ENCODE measurements around the gene RCOR2. TPM values are rescaled to one million over a fixed set of nuclear protein-coding genes. Genes with fewer than 3 reads are reported as not detected.

RCOR2 gene
- total and polyA plus RNA-seq, 2 of the 4 experiments (the other 2 are of a cell fraction): 0.90 to 2.0 TPM

DNA sequence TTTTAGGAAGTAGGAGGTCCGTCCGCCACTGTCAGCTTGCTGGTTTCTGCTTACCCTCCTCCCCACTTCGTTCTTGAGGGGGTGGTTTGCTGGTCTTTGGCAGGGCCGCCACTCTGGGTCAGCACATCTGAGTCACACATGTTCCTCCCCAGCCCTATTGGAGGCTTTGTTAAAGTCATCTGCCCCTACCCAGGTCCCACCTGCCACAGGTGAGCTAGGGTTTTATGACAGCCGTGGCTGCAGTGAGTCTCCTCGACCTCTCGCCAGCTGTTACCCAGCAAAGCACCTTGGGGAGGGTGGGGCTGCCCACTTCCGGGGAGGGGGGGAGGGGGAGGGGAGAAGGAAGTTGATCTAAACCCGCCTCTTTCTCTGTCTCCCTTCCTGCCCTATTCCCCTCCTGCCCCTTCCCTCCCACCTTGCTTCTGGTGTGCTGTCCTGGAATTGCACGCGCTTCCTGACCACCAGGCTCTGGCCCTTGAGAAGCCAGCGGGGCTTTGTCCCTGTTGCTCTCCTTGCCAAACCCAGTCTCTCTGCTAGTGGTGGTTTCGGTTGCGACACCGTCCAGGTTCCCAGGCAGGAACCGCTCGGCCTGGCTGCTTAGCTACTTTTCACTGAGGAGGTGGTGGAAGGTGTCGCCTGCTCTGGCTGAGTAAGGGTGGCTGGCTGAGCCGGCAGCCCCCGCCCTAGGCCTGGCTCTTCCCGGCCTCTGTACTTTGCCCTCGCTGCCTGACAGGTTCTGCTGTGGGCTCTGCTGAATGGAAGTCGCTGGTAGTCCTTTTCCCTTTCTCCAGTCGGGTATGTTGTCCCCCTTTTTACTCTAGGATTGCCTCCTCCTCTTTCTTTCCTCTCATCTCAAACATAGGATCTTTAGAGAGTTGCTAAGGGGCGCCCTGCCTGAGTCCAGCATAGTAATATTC lies 28.5 kb downstream of the RCOR2 start:
- Histone ChIP-seq H3K79me1 (ENCODE audit: low read depth in 1 of 2, low read length in 2 of 2) (peaks cover 44 to 87% of the 10 kb centered on the region in 2 experiments), H4K20me1 (ENCODE audit: insufficient read depth, low read length) (peaks cover 88% of the 10 kb centered on the region), H4K5ac (ENCODE audit: low read depth, low read length) (no peak overlapping the region), H3K9me3 (ENCODE audit: control insufficient read depth, insufficient read depth, low read length) (no peaks in the 10 kb centered on the region), H2AK9ac (replicated peaks; ENCODE audit: low read depth, low read length, poor library complexity) (peak overlapping the region; percentile 65), H3K4me2 (ENCODE audit: low read depth, low read length) (no peak overlapping the region), H2AK5ac (ENCODE audit: low read depth, low read length) (no peak overlapping the region), H3K4ac (ENCODE audit: low read depth, low read length) (no peak overlapping the region), H2BK5ac (ENCODE audit: low read depth, low read length, poor library complexity, severe bottlenecking) (no peak overlapping the region), H3K23ac (ENCODE audit: low read depth, low read length) (0 out of 2 replicates have a peak overlapping the region, but pooled peaks have one; percentile 20), H3K4me1 (ENCODE audit: control insufficient read depth, insufficient read depth, low read length) (peaks cover 8% of the 10 kb centered on the region), H2BK20ac (ENCODE audit: low read depth, low read length) (no peak overlapping the region), H4K8ac (ENCODE audit: low read depth in 2 of 2, low read length in 2 of 2) (no peak overlapping the region), H3K18ac (ENCODE audit: low read depth, low read length) (no peak overlapping the region), H4K91ac (ENCODE audit: insufficient read depth, low read depth, low read length) (no peak overlapping the region), H3K9ac (ENCODE audit: low read depth, low read length) (no peak overlapping the region), H3K14ac (replicated peaks; ENCODE audit: low read depth, low read length) (no peak overlapping the region), H3K36me3 (ENCODE audit: control insufficient read depth, insufficient read depth, low read length) (peaks cover 5% of the 10 kb centered on the region; the same call in 1 of the 2 replicates), H2AFZ (replicated peaks; ENCODE audit: low read length, poor library complexity) (no peak overlapping the region), H2BK120ac (ENCODE audit: low read depth, low read length) (no peak overlapping the region), H3K27me3 (ENCODE audit: control insufficient read depth, insufficient read depth, low read length) (no peaks in the 10 kb centered on the region), H3K27ac (ENCODE audit: insufficient read depth, low read length) (no peak overlapping the region), H3K4me3 (ENCODE audit: insufficient read depth, low read depth, low read length) (no peak overlapping the region), H2BK15ac (ENCODE audit: low read depth, low read length) (no peak overlapping the region), H3K9me1 (ENCODE audit: insufficient read depth, low read length) (peaks cover 33% of the 10 kb centered on the region), H3K56ac (ENCODE audit: extremely low read depth, insufficient read depth, low read length) (no peak overlapping the region)
- POLR2A ChIA-PET (ENCODE audit: unreplicated experiment): interaction anchor here (0.6 kb wide), 1 partner anchor 9 kb away, joined by 16 read pairs; no protein-coding TSS in a partner anchor
- peak; percentile 52 for DNase-seq
- 85% methylated on average over 4 of the region's 25 CpGs; no CpG with 5 or more reads in 1 of the 2 experiments for WGBS, 2 experiments (ENCODE audit: extremely low coverage in 2 of 2, insufficient read length in 1 of 2)
- no TSS peak for BruUV-seq (replicated peaks)
- in situ Hi-C loops (cut with MboI; ENCODE audit: low sequenced_read_pairs): no loop called here
- CTCF ChIA-PET: no interaction called here
- TF ChIP-seq MAFK (IDR thresholded peaks at IDR 0.05; ENCODE audit: low read depth, low read length): no peak
- peak; percentile 84 for TF ChIP-seq CEBPB (IDR thresholded peaks at IDR 0.05; ENCODE audit: low read depth, low read length)
- TF ChIP-seq FOS (IDR thresholded peaks at IDR 0.05; ENCODE audit: low read depth, low read length): 0 out of 2 replicates have a peak, but pooled peaks have one; percentile 4
- dilution Hi-C loops (cut with HindIII; ENCODE audit: low sequenced_read_pairs, unreplicated experiment): no loop called here
- ATAC-seq (ENCODE audit: low read depth): peak; percentile 48
- intact Hi-C loops (cut with micrococcal nuclease): no loop called here
